HepG2 (cell line): ENCODE measurements around the gene CHADL. TPM values are rescaled to one million over a fixed set of nuclear protein-coding genes. Genes with fewer than 3 reads are reported as not detected.

Experiments used
- FOXA1 ChIP-seq, 2 experiments: fragments of 450-650 bp in 1 of 2; sonication (generic) in 1 of 2; formaldehyde crosslinking in 1 of 2; IDR thresholded peaks; 2 replicates each; pipeline versions ENCODE4 v1.4.0 to v1.6.1; 2016 to 2020; ENCODE audit warnings: missing genetic modification reagents in 1 of 2
- KDM6A ChIP-seq: IDR thresholded peaks from 2 replicates; pipeline ENCODE4 v1.6.1; 2016; ENCODE audit warnings: low read depth
- MED8 ChIP-seq: sonication (generic); formaldehyde crosslinking; IDR thresholded peaks from 2 replicates; pipeline ENCODE4 v1.8.1; 2023; ENCODE audit warnings: mild to moderate bottlenecking, missing genetic modification reagents; ENCODE audit not compliant: insufficient replicate concordance
- NCOA2 ChIP-seq: sonication (generic); formaldehyde crosslinking; IDR thresholded peaks from 2 replicates; pipeline ENCODE4 v1.8.0; 2022; ENCODE audit warnings: inconsistent platforms
- REXO4 ChIP-seq: sonication (generic); formaldehyde crosslinking; IDR thresholded peaks from 2 replicates; pipeline ENCODE4 v1.8.0; 2022; ENCODE audit warnings: missing genetic modification reagents, mild to moderate bottlenecking, borderline replicate concordance
- SRY ChIP-seq: sonication (generic); formaldehyde crosslinking; IDR thresholded peaks from 2 replicates; pipeline ENCODE4 v1.8.0; 2022; ENCODE audit warnings: mild to moderate bottlenecking, missing genetic modification reagents
- THYN1 ChIP-seq: sonication (generic); formaldehyde crosslinking; IDR thresholded peaks from 2 replicates; pipeline ENCODE4 v1.8.1; 2023; ENCODE audit warnings: low read depth, mild to moderate bottlenecking, moderate library complexity, missing genetic modification reagents, borderline replicate concordance
- ZEB1 ChIP-seq: IDR thresholded peaks from 2 replicates; pipeline ENCODE4 v1.6.1; 2012; ENCODE audit warnings: mild to moderate bottlenecking, low read depth, inconsistent platforms; ENCODE audit not compliant: insufficient replicate concordance
- ZFY ChIP-seq: sonication (generic); formaldehyde crosslinking; IDR thresholded peaks from 2 replicates; pipeline ENCODE4 v1.4.0; 2020; ENCODE audit warnings: missing genetic modification reagents
- ZNF674 ChIP-seq: sonication (generic); formaldehyde crosslinking; IDR thresholded peaks from 2 replicates; pipeline ENCODE4 v1.5.0; 2020; ENCODE audit warnings: low read depth, mild to moderate bottlenecking, missing genetic modification reagents
- ZNF703 ChIP-seq: sonication (generic); formaldehyde crosslinking; IDR thresholded peaks from 2 replicates; pipeline ENCODE4 v1.5.1; 2020; ENCODE audit warnings: missing genetic modification reagents, mild to moderate bottlenecking, moderate library complexity, borderline replicate concordance
- ZNF777 ChIP-seq: sonication (generic); formaldehyde crosslinking; IDR thresholded peaks from 2 replicates; pipeline ENCODE4 v1.4.0; 2020; ENCODE audit warnings: missing genetic modification reagents
- ZSCAN12 ChIP-seq: sonication (generic); formaldehyde crosslinking; IDR thresholded peaks from 2 replicates; pipeline ENCODE4 v1.9.0; 2021; ENCODE audit warnings: mild to moderate bottlenecking, missing genetic modification reagents
- polyA plus RNA-seq, 8 experiments: library from polyadenylated mRNA; depleted of rRNA in 3 of 8; stranded (reverse) in 7 of 8; unstranded in 1 of 8; fragments of >200 nt; fragmentation: Illumina TruSeq in 4 of 8; extraction: Trizol in 4 of 8; gene quantifications; 2 replicates each; pipeline versions ENCODE4 v1.2.1 to v1.2.3, GENCODE V29; 2011 to 2016; ENCODE audit warnings: low read depth in 4 of 8, missing spikeins in 1 of 8, mixed read lengths in 1 of 8; ENCODE audit not compliant: insufficient read depth in 1 of 8
- total RNA-seq, 5 experiments: library from RNA; depleted of rRNA; stranded (reverse); fragments of >200 nt; fragmentation: Illumina TruSeq; extraction: Trizol; gene quantifications; 2 replicates each; pipeline ENCODE4 v1.2.3, GENCODE V29; 2016; ENCODE audit warnings: low read depth in 1 of 5
- TF ChIP-seq, protein P1 (sequence below): IDR thresholded peaks from 2 replicates; pipeline ENCODE4 v1.6.1; 2016
- TF ChIP-seq, protein P2 (sequence below): sonication (generic); formaldehyde crosslinking; conservative IDR thresholded peaks from 2 replicates; pipeline ENCODE4 v1.4.0; 2020; ENCODE audit warnings: missing genetic modification reagents
- TF ChIP-seq, protein P3 (sequence below): sonication (generic); formaldehyde crosslinking; IDR thresholded peaks from 2 replicates; pipeline ENCODE4 v1.5.1; 2020; ENCODE audit warnings: missing genetic modification reagents, mild to moderate bottlenecking, borderline replicate concordance
- TF ChIP-seq, protein P4 (sequence below): sonication (generic); formaldehyde crosslinking; IDR thresholded peaks from 2 replicates; pipeline ENCODE4 v1.4.0; 2020; ENCODE audit warnings: missing genetic modification reagents
- TF ChIP-seq, protein P5 (sequence below): sonication (generic); formaldehyde crosslinking; IDR thresholded peaks from 2 replicates; pipeline ENCODE4 v1.4.0; 2020; ENCODE audit warnings: missing genetic modification reagents
- TF ChIP-seq, protein P6 (sequence below): IDR thresholded peaks from 2 replicates; pipeline ENCODE4 v1.6.1; 2016; ENCODE audit warnings: missing compliant biosample characterization, missing genetic modification reagents, borderline replicate concordance

Gene CHADL
- total and polyA plus RNA-seq, 2 of the 13 experiments (the other 11 are each of a cell fraction or from before 2014, with no cell fraction given) = 2.8 to 8.1 TPM

DNA sequence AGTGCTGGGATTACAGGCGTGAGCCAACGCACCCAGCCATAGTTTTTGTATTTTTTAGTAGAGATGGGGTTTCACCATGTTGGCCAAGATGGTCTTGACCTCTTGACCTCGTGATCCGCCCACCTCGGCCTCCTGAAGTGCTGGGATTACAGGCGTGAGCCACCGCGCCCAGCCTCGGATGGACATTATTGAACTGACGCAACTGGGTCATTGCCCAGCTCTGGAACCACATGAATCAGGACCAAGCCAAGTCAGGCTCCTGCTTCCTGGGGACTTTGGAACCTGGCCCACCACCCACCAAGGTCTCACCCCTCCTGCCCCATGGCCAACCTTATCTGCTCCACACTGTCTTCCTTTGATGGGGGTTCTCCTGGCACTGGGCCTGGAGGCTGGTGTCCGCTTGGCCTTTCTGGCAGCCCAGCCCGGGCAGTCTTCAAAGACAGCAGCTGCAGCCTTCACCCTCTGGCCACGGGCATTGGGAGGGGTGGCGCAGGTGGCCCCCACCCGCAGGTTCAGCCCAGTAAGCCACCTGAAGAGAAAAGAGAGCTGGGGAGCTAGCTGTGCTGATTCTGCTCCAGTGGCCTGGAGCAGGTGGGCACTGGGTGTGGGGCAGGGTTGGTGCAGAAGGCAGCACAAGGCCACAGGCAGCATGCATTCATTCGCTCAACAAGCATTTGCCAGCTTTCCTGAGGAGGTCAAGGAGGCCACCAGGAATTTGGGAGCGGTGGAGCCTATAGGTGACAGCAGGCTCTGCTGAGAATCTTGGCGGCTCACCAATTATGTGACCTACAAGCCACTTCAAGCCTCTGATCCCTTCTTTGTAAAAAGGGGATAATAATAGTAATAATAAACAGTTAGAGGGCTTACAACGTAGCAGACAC, 5.7 kb downstream of the CHADL start (continued):
- no peak for TF ChIP-seq ZNF777 (CRISPR knock-in tag)
- TF ChIP-seq MED8 = no peak
- TF ChIP-seq ZFY (CRISPR knock-in tag) = peak; percentile 51
- no peak for TF ChIP-seq ZSCAN12
- TF ChIP-seq, protein P1, sequence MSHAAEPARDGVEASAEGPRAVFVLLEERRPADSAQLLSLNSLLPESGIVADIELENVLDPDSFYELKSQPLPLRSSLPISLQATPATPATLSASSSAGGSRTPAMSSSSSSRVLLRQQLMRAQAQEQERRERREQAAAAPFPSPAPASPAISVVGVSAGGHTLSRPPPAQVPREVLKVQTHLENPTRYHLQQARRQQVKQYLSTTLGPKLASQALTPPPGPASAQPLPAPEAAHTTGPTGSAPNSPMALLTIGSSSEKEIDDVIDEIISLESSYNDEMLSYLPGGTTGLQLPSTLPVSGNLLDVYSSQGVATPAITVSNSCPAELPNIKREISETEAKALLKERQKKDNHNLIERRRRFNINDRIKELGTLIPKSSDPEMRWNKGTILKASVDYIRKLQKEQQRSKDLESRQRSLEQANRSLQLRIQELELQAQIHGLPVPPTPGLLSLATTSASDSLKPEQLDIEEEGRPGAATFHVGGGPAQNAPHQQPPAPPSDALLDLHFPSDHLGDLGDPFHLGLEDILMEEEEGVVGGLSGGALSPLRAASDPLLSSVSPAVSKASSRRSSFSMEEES (CRISPR knock-in tag) = 0 out of 2 replicates have a peak, but pooled peaks have one; percentile 68
- TF ChIP-seq SRY (CRISPR knock-in tag) = no peak
- TF ChIP-seq, protein P2, sequence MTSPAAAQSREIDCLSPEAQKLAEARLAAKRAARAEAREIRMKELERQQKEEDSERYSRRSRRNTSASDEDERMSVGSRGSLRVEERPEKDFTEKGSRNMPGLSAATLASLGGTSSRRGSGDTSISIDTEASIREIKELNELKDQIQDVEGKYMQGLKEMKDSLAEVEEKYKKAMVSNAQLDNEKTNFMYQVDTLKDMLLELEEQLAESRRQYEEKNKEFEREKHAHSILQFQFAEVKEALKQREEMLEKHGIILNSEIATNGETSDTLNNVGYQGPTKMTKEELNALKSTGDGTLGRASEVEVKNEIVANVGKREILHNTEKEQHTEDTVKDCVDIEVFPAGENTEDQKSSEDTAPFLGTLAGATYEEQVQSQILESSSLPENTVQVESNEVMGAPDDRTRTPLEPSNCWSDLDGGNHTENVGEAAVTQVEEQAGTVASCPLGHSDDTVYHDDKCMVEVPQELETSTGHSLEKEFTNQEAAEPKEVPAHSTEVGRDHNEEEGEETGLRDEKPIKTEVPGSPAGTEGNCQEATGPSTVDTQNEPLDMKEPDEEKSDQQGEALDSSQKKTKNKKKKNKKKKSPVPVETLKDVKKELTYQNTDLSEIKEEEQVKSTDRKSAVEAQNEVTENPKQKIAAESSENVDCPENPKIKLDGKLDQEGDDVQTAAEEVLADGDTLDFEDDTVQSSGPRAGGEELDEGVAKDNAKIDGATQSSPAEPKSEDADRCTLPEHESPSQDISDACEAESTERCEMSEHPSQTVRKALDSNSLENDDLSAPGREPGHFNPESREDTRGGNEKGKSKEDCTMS (CRISPR knock-in tag) = no peak
- TF ChIP-seq NCOA2 (CRISPR knock-in tag) = peak; percentile 78
- TF ChIP-seq THYN1 = no peak
- TF ChIP-seq, protein P3, sequence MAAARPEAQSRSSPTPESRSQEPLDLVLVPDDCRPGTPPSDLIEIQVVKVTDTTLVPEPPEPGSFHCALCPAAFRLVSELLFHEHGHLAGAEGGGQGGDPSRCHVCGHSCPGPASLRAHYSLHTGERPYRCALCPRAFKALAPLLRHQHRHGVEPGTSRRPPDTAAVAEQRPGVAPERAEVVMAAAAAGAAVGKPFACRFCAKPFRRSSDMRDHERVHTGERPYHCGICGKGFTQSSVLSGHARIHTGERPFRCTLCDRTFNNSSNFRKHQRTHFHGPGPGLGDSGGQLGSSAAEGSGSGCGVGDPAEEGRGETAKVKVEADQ (CRISPR knock-in tag) = no peak
- TF ChIP-seq REXO4 (CRISPR knock-in tag) = no peak
- TF ChIP-seq ZEB1 = no peak
- TF ChIP-seq, protein P4, sequence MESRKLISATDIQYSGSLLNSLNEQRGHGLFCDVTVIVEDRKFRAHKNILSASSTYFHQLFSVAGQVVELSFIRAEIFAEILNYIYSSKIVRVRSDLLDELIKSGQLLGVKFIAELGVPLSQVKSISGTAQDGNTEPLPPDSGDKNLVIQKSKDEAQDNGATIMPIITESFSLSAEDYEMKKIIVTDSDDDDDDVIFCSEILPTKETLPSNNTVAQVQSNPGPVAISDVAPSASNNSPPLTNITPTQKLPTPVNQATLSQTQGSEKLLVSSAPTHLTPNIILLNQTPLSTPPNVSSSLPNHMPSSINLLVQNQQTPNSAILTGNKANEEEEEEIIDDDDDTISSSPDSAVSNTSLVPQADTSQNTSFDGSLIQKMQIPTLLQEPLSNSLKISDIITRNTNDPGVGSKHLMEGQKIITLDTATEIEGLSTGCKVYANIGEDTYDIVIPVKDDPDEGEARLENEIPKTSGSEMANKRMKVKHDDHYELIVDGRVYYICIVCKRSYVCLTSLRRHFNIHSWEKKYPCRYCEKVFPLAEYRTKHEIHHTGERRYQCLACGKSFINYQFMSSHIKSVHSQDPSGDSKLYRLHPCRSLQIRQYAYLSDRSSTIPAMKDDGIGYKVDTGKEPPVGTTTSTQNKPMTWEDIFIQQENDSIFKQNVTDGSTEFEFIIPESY (CRISPR knock-in tag) = peak; percentile 64
- no peak for TF ChIP-seq ZNF703
- no peak for TF ChIP-seq FOXA1 (IDR thresholded peaks at IDR 0.05)
- TF ChIP-seq FOXA1 (CRISPR knock-in tag; IDR thresholded peaks at IDR 0.05) = 0 out of 2 replicates have a peak, but pooled peaks have one; percentile 18
- TF ChIP-seq, protein P5, sequence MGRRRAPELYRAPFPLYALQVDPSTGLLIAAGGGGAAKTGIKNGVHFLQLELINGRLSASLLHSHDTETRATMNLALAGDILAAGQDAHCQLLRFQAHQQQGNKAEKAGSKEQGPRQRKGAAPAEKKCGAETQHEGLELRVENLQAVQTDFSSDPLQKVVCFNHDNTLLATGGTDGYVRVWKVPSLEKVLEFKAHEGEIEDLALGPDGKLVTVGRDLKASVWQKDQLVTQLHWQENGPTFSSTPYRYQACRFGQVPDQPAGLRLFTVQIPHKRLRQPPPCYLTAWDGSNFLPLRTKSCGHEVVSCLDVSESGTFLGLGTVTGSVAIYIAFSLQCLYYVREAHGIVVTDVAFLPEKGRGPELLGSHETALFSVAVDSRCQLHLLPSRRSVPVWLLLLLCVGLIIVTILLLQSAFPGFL (CRISPR knock-in tag) = no peak
- no peak for TF ChIP-seq ZNF674 (CRISPR knock-in tag)
- no peak for TF ChIP-seq KDM6A
- TF ChIP-seq, protein P6, sequence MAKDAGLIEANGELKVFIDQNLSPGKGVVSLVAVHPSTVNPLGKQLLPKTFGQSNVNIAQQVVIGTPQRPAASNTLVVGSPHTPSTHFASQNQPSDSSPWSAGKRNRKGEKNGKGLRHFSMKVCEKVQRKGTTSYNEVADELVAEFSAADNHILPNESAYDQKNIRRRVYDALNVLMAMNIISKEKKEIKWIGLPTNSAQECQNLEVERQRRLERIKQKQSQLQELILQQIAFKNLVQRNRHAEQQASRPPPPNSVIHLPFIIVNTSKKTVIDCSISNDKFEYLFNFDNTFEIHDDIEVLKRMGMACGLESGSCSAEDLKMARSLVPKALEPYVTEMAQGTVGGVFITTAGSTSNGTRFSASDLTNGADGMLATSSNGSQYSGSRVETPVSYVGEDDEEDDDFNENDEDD (CRISPR knock-in tag) = no peak
